Medulla oblongata (tissue), 1 donor: ENCODE results near the gene USP36.
"Not testable (repeated sequence)": the region's sequence is repeated elsewhere in the genome, so short reads cannot be mapped to it uniquely, and the experiment has no call there.

Experiments used
- DNase-seq: peaks from one replicate; pipeline ENCODE4 v3.0.0-alpha.2; 2015; ENCODE audit errors: extremely low spot score

The USP36 gene

DNA sequence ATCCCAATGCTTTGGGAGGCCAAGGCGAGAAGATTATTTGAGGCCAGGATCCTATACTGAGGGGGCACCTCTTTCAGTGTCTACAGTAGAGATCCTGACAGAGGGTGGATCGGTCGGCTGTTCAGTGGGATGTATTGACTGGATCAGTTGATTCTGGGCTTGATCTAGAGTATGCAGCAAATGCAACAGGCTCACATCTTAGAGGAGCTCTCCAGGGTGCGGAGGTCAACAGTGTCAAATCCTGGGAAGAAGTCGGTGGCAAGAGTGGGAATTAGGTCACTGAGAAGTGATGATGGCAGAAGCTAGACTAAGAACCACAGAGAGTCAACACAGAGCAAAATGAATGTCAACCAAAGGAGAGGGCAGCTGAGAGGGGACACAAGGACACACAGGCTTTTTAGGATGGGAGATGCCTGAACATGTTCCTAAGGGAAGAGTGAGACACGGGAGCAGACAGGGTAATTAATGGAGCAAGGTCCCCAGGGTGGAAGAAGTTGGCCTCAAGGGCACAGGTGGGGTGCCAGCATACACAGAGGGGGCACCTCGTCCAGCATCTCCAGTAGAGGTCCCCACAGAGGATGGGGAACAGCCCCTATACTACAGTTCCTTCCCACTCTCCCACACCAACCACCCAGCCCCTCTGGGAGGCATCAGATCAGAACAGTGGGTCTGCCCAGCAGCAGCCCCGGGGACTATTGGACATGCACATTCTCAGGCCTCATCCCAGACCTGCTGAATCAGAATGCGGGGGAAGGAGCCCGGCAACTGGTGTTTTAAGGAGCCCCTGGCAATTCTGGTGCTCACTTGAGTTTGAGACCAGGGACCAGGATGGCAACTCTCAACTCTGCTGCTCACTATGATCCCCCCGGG, 48.5 kb downstream of the USP36 start:
- DNase-seq = no peak

DNA sequence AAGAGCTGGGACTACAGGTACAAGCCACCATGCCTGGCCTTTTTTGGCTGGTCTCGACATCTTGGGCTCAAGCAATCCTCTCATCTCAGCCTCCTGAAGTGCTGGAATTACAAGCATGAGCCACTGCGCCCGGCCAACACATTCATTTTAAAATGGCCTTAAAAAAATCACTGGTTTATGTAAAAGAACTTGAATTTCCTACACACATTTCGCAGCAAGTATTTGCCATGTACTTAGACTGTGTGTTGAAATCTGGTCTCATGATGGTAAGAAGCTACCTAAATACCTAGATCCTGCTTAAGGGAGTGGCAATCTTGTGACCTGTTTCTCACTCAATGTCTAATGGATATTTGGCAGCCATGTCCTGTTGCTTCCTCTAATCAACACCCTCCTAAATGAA, 50.1 kb downstream of the USP36 start:
- no peak for DNase-seq

DNA sequence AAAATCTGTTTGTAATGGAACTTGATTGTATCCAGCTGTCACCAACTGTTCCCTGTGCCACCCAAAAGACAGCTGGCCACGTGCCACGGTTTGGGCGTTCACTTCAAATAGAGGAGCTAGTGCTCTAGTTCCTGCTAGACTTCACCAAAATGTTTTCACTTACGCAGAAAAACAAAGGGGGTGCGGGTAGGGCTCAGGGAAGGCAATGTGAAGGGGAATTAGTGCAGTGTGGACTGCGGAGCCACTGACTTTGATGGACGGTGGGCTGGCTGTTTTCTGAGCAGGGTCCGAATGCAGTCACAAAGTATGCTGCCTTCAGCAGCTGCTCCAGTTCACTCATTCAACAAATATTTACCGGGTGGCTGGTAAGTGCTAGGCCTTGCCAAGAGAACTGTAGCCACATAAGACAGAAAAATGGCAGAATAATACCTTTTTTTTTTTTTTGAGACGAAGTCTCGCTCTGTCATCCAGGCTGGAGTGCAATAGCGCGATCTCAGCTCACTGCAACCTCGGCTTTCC, 50.9 kb downstream of the USP36 start:
- DNase-seq = peak; percentile 39

DNA sequence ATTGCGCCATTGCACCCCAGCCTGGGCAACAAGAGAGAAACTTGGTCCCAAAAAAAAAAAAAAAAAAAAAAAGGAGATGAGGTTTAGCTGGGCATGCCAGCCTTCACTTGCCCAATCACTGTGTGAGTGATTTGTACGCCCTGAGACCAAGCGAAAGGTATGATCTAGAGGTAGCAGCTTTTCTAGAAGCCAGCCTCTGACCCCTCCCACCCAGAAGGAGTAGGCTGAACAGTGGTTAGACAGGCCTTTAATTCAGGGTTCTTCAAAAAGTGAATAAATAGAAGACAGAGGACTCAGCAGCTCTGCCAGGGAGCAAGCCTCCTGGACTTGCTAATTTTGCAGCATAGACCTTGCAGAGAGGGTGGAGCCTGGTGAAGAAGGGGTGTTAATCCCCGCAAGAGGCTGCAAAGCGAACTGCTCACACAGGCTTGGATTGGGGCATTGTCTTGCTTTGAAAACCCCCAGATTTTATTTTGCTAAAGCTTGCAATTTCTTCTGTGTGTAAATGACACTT, 51.4 kb downstream of the USP36 start:
- no peak for DNase-seq

DNA sequence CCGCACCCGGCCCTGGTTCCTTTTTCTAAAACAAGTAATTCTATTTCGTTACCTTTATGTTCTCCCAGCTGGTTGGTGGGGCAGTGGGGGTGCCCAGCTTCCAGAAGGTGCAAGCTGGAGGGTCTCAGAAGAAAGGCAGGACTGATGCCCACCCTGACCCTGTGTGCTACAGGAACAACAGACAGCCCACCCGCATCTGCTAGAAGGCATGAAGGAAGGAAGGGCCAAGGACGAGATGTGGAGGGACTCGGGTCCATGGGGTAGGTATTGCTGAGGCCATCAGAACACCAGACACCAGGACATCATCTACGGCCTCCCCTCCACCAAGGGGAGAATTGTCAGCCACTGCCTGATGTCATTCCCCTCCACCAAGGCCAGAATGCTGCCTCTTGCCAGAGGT, 52.2 kb downstream of the USP36 start:
- DNase-seq = no peak

DNA sequence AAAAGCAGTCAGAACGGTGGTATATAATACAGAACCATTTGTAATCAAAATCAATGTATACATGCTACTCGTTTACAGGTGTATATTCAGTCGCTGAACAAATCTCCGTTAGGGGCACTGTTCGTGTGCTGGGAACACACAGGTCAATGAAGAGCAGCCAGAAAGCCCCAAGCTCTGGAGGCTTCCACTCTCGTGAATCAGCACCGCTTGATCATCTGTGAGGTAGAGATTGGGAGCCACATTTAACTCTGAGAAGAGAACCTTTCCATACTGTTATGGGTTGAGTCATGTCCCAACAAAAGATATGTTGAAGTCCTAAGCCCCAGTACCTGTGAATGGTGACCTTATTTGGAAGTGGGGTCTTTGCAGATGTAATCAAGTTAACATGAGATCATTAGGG, 53.2 kb downstream of the USP36 start:
- DNase-seq = no peak

DNA sequence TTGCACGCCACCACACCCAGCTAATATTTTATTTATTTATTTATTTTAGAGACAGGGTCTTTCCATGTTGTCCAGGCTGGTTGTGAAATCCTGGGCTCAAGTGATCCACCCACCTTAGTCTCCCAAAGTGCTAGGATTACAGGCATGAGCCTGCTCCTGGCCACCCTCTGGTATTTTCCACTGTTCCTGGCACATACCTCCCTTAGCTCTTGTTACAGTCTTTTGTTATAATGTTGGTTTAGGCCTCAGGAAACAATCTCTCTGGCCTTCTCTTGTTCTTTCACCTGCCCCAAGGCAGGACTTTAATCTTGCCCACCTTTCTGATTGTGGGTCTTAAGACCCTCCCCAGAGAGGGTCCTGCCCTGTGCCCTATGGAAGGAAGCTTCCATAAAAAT, 55.0 kb downstream of the USP36 start:
- no peak for DNase-seq

DNA sequence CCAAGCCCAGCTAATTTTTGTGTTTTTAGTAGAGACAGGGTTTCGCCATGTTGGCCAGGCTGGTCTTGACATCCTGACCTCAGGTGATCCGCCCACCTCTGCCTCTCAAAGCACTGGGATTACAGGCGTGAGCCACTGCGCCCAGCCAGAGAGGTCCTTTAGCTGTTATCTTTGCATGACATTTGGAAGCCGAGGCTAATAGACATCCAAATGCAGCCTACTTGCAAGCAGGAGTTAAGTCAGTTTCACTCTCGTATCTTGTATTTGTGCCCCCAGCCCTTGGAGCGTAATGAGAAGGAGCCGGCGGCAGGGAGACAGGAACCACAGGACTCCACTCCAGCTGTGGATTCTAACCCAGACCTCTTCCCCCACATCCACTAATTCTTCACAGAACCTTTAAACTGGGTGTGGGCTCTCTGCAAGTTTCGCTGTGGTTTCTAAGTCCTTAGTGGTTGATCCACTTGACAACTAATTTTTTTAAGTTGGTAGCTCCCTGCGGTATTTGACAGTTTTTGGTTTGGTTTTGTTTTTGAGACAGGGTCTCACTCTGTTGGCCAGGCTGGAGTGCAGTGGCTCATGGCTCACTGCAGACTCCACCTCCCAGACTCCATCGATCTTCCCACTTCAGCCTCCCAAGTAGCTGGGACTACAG, 55.5 kb downstream of the USP36 start:
- no peak for DNase-seq

DNA sequence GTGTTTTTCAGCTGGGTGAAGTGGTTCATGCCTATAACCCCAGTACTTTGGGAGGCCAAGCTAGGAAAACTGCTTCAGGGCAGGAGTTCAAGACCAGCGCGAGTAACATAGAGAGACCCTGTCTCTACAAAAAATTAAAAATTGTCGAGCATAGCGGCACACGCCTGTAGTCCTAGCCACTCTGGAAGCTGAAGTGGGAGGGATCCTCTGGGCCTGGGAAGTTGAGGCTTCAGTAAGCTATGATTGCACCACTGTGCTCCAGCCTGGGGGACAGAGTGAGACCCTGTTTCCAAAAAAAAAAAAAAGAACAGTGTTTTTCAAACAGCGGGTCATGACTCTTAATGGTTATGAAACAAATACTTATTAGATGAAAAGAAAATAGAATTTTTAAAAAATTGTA, 56.3 kb downstream of the USP36 start:
- no peak for DNase-seq

DNA sequence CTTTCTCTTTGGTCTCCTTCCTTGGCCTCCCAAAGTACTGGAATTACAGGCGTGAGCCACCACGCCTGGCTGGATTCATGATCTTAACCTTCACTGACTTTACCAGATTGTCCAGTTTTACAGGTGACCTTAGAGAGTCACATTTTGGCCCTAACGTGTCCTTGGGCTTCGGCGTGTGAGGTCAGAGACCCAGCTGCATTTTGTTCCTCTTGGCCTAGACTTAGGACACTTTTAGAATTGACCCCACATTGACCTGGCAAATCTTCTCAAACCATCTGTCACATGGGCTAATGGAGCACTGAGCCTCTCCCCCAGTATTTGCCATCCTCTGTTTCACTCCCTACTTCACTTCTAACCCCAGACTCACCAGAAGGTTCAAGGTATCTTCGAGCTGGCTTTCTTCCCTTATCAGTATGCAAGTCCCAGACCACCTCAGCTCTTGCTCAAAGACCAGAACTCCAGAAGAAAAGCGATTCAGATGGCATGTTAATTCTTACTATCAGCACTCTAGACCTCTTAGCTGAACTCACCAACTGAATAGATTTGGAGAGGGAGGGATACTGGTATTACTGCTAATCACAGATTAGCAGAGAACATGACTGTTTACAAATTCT, 56.8 kb downstream of the USP36 start:
- no peak for DNase-seq

DNA sequence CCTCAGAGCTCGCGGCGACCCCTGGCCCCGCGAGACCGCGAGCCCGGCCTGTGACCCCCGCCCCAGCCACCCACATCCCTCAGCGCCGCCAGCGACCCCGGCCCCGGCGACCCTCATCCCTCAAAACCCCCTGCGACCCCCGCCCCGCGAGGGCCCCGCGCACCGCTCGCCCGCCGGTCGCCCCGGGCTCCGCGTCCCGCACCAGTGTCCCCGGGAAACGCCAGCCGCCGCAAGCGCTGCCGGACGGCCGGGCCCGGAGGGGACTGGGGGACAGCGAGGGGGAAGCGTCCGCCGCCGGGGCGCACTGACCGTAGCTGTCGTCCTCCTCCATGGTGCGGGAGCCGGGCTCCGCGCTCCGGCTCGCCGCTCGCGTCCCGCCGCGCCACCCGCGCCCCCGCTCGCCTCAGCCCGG, 58.7 kb downstream of the USP36 start, which contains the start of gene CYTH1:
Gene CYTH1 (minus strand): TSS at position 381 of the 412 bp plus-strand sequence. CDS start 50 bp downstream, at position 331.
- DNase-seq = no peak

DNA sequence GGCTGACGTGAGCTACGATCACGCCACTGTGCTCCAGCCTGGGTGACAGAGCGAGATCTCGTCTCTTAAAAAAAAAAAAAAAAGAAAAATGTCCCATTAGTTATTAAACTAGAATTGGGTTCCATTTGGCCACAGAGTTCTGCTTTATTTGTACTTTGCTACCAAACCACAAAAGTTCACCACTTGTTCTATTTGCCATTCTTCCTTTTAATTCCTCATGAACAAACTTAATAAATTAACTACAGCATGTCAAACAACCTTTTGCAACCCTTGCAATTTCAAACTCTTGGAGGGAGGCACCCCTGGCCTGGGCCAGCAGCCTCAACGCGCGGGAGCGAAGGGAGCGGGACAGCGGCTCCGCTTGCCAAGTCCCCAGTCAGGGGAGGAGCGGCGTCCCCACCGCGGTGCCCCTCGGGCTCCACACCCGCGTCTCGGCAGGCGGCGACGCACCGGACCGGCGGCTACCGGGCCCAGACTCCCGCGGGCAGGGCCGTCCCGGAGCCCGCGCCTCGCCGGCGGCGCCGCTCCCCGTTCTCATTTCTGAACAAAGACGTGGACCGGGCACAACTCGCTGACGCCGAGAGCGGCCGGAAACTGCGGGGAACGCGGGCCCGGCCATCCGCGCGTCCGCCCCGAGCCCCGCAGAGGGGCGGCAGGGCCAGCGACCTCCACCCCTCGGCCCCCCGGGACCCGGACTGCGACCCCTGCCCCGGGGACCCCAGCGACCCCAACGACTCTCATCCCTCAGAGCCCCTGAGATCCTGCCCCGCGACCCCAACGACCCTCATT, 59.3 kb downstream of the USP36 start:
- DNase-seq = no peak

DNA sequence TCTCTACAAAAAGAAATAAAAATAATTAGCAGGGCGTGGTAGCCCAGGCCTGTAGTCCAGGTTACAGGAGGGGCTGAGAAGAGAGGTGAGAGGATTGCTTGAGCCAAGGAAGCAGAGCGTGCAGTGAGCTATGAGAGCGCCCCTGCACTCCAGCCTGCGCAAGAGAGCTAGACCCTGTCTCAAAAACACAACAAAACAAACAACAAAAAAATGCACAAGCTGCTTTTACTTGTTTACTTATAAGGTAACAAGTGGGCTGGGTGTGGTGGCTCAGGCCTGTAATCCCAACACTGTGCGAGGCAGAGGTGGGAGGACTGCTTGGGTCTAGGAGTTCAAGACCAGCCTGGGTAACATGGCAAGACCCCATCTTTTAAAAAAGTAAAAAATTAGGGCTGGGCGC, 60.3 kb downstream of the USP36 start:
- no peak for DNase-seq

DNA sequence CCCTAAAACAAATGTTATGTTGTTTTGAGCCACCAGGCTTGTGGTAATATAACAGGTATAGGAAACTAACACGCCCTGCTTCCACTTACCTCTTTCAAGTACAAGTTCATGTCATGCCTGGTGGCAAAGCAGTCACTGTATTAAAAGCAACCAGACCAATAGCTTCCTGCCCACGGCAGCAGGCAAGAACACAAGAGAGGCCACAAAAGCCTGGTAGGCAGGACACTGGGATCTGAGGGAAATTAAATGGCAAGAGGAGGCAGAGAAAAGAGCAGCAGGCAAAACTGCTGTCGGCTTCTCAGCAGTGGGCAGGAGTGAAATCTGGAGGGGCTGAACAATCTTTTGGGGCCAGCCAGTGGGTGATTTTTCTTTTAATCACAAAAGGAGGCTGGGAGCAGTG, 60.8 kb downstream of the USP36 start:
- DNase-seq = no peak

DNA sequence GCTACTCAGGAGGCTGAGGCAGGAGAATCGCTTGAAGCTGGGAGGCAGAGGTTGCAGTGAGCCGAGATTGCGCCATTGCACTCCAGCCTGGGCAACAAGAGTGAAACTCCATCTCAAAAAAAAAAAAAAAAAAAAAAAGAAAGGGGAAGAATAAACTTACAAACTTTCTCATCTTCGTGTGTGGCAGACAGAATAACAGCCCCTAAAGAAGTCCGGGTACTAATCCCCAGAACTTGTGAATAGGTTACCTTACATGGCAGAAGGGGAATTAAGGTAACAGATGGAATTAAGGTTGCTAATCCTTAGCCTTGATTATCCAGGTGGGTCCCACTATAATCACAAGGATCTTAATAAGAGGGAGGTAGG, 61.3 kb downstream of the USP36 start:
- DNase-seq = not testable (repeated sequence)

DNA sequence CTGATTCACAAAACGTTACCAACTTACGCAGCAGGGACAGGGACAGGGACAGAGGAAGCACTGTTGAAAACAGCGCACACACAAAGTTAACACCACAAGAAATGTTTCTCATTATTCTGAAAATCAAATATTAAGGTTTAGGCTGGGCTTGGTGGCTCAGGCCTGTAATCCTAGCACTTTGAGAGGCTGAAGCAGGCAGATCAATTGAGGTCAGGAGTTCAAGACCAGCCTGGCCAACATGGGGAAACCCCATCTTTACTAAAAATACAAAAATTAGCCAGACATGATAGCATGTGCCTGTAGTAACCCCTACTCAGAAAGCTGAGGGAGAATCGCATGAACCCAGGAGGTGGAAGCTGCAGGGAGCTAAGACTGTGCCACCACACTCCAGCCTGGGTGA, 62.7 kb downstream of the USP36 start:
- DNase-seq = no peak

DNA sequence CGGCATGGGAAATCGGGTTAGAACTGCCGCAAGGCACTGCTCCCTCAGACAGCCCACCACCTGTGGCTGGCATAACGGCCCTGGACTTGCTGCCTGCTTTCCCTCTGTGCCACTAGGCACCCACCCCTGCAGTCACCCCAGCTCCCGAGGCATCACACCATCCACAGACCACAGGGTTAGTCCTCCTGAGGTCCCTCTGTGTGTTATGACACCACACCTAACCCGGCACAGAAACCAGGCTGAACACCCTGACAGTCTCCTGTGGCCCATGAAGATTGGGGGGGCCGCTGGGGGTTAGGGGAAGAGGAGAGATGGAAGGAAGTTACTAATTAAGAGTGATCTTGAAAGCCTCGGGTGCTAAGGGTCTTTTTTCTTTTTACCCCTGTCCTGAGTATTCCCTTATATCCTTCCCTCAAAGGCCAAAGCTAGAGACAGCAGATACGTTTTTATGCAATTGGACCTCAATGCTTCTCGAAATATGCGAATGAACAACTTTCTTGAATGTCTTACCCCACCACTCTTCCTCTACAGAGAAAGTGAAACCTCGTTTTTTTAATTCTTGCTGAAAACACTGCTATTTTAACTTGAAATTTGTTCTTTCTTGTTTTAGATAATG, 65.5 kb downstream of the USP36 start:
- no peak for DNase-seq

DNA sequence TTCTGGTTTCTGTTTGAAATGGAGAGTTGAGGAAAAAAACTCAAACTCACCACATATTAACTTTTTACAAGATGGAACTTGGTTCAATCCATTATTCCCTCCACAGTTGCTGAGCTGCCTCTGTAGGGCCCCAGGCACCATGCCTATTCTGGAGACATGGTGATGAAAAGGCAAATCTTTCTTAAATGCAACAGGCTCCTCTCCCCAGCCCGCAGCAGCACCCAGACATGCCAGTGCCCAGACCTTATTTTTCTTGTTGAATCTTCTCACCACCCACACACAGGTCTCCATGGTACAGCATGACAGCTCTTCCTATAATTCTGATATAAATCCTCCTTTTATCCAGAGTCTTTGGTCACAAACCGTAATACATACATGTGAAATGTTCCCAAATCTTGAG, 66.2 kb downstream of the USP36 start:
- no peak for DNase-seq

DNA sequence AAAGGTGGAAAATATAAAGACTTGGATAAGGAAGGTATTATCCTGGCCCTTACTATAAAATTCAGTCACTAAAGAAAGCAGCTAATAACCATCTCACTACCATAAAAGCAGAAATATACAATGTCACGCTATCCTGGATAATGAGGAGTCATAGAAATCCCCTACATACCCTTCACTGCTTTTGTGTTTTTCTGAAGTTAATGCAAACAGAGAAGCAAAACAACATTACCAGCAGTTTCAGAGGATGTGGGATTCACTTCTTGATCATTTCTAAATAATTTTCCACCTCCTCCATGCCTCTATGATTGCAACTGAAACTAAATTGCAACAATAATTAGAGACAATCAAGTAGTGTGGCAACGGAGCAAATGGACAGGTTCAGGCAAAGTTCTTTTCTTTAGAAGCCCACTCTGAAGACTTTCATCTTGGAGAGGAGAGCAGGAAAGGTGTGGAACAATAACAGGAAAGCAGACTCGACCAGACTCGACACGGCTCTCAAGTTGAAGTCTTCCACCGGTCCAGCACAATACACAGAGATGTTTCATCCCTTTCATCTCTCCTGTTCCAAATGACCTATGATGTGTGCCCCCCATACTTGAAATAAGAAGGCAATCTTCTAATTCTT, 68.7 kb downstream of the USP36 start:
- DNase-seq = no peak

DNA sequence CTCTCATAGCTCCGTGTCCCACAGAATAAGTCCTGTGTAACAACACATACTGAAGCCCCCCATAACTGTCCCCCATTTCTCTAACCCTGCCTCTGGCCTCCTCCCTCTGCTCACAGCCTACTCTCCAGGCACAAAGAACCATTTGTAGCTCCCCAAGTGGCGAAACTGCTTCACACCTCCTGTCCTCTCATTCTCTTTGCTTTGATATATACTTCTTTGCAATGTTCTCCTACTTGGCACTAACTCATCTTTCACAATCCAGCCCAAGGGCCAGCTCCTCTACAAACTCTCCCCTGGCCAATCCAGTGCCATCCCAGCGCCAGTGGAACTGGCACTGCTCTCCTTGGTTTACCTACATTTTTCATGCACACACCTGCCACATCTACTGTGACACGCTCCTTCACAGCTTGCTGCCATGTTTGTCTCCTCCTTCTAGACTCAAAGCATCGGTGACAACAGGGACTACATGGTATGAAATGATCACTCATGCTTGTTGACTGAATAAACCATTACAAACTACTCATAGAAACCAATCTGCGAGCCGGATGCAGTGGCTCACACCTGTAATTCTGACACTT, 71.3 kb downstream of the USP36 start:
- no peak for DNase-seq
